Adrenal gland (tissue), 12 donors: ENCODE data around the gene ANKS4B. TPM values are rescaled to one million over a fixed set of nuclear protein-coding genes. Genes with fewer than 3 reads are reported as not detected.

ENCODE experiments used
- DNase-seq, 7 donors: peaks; one replicate each; pipeline ENCODE4 v3.0.0-alpha.2; 2019 to 2020
- H3K27ac ChIP-seq, 5 donors: fragments of 200-600 bp; sonication (generic) in 4 of 5; 1 replicate in 3 of 5; 2 replicates in 2 of 5; pipeline versions ENCODE4 v1.5.1 to v1.8.0; 2016 to 2020; ENCODE audit warnings: mild to moderate bottlenecking in 1 of 5
- H3K27me3 ChIP-seq: fragments of 200-600 bp; 2 replicates; pipeline ENCODE4 v1.8.0; 2021
- H3K36me3 ChIP-seq, 2 donors: fragments of 200-600 bp; replicated peaks in 1 of 2; 1 replicate in 1 of 2; 2 replicates in 1 of 2; pipeline versions ENCODE4 v1.5.1 to v1.8.0; 2018 to 2022
- H3K4me1 ChIP-seq, 2 donors: fragments of 200-600 bp; replicated peaks in 1 of 2; 1 replicate in 1 of 2; 2 replicates in 1 of 2; pipeline versions ENCODE4 v1.5.1 to v1.8.0; 2018 to 2021
- H3K4me3 ChIP-seq, 4 donors: fragments of 200-600 bp; sonication (generic) in 3 of 4; one replicate each; pipeline ENCODE4 v1.5.1; 2016 to 2018
- H3K9me3 ChIP-seq, 3 donors: fragments of 200-600 bp; sonication (generic) in 1 of 3; replicated peaks in 1 of 3; 1 replicate in 2 of 3; 2 replicates in 1 of 3; pipeline versions ENCODE4 v1.5.1 to v1.8.0; 2016 to 2021
- CTCF ChIP-seq, 6 experiments: fragments of 450-650 bp in 4 of 6; fragments of 200-600 bp in 2 of 6; sonication (generic) in 1 of 6; IDR thresholded peaks; 1 replicate in 5 of 6; 2 replicates in 1 of 6; pipeline versions ENCODE4 v1.5.1 to v1.8.0; 2016 to 2021; ENCODE audit warnings: antibody characterized with exemption in 6 of 6, mild to moderate bottlenecking in 2 of 6, moderate library complexity in 1 of 6
- POLR2A ChIP-seq, 2 donors: fragments of 450-650 bp; IDR thresholded peaks; one replicate each; pipeline ENCODE4 v1.6.1; 2017; ENCODE audit warnings: antibody characterized with exemption in 2 of 2, mild to moderate bottlenecking in 2 of 2, moderate library complexity in 1 of 2
- WGBS, 4 donors: extraction: QIAGEN DNeasy Blood & Tissue Kit in 2 of 4; methylation state at CpG; one replicate each; pipeline versions ENCODE4 v1.1.5 to v1.1.7; 2013 to 2017; 5-methylcytosine and 5-hydroxymethylcytosine counted together
- intact Hi-C, 2 donors: fragments of 100-400 bp; cut with DNase I; formaldehyde crosslinking; loops; one replicate each; pipeline versions ENCODE4 v1.14.1 to v1.15.0; 2022 to 2023
- polyA plus RNA-seq, 3 donors: library from polyadenylated mRNA; stranded (reverse); fragments of 200-250 nt in 2 of 3; fragments of 350-450 nt in 1 of 3; fragmentation: Illumina TruSeq in 1 of 3; extraction: RNeasy Lipid Tissue Mini Kit (QIAGEN cat#74804) in 1 of 3; gene quantifications; one replicate each; pipeline ENCODE4 v1.2.3, GENCODE V29; 2013 to 2014
- total RNA-seq, 9 donors: library from RNA; depleted of rRNA in 4 of 9; stranded (reverse); fragments of >200 nt in 4 of 9; fragments of 120-200 nt in 1 of 9; fragmentation: NEBNext Ultra II Directional in 1 of 9; extraction: Animal tissue kit (Norgen Biotek cat#: 25700) in 1 of 9; gene quantifications; one replicate each; pipeline versions ENCODE4 v1.1.0 to v1.2.4, GENCODE V29; 2013 to 2023
- donor health status: healthy with polysubstance abuse.
- donor health status: Bipolar disorder and iron deficiency.
- donor health status: DM: yes; HTN: yes; CAD: no.
- donor health status: DM: no; HTN: no; CAD: no.
- donor health status: DM: no; HTN: no; CAD: no.
- donor health status: DM: yes; HTN: yes; CAD: no.

ANKS4B gene
- total and polyA plus RNA-seq, 12 donors = not detected

GRCh38 chr16:21226749-21227148, 6.8 kb upstream of the ANKS4B start:
- H3K27me3 ChIP-seq = peaks cover 8% of the 10 kb centered on the region
- no peaks in the 10 kb centered on the region for H3K4me1 ChIP-seq
- TF ChIP-seq CTCF (IDR thresholded peaks at IDR 0.05) (no peak), POLR2A (IDR thresholded peaks at IDR 0.05) (no peak)
- H3K27ac ChIP-seq = no peak overlapping the region
- no peak for DNase-seq
- peaks cover 0 to 3% (median 0%) of the 10 kb centered on the region in 3 donors for H3K9me3 ChIP-seq
- intact Hi-C loops = no loop called here
- H3K4me3 ChIP-seq = no peak overlapping the region
- no peaks in the 10 kb centered on the region for H3K36me3 ChIP-seq

- no peak overlapping the region for H3K4me3 ChIP-seq
- peaks cover 0 to 3% (median 0%) of the 10 kb centered on the region in 3 donors for H3K9me3 ChIP-seq
- intact Hi-C loops = no loop called here
- TF ChIP-seq POLR2A (IDR thresholded peaks at IDR 0.05) (no peak), CTCF (IDR thresholded peaks at IDR 0.05) (no peak)
- H3K27ac ChIP-seq = no peak overlapping the region
- H3K27me3 ChIP-seq = peaks cover 8% of the 10 kb centered on the region
- no peaks in the 10 kb centered on the region for H3K36me3 ChIP-seq
- no peaks in the 10 kb centered on the region for H3K4me1 ChIP-seq
- DNase-seq = no peak
These were observed 5.6 kb upstream of the ANKS4B start for GRCh38 chr16:21227866-21228265.

GRCh38 chr16:21228361-21228872, 5.1 kb upstream of the ANKS4B start:
- intact Hi-C loops = no loop called here

GRCh38 chr16:21233045-21233520, 416 bp upstream of the ANKS4B start:
- Histone ChIP-seq H3K9me3 (no peaks in the 10 kb centered on the region), H3K4me1 (no peaks in the 10 kb centered on the region), H3K27ac (no peak overlapping the region), H3K4me3 (no peak overlapping the region), H3K27me3 (no peaks in the 10 kb centered on the region), H3K36me3 (no peaks in the 10 kb centered on the region)
- intact Hi-C loops = no loop called here
- TF ChIP-seq CTCF (IDR thresholded peaks at IDR 0.05) = no peak
- TF ChIP-seq POLR2A (IDR thresholded peaks at IDR 0.05) = no peak
- DNase-seq = no peak
- 83 to 92% (median 84%) methylated on average over 1 of the region's 1 CpG for WGBS, 4 donors

More at GRCh38 chr16:21228361-21228872, 5.1 kb upstream of the ANKS4B start:
- no peak for DNase-seq
- no peak overlapping the region for H3K27ac ChIP-seq
- no peaks in the 10 kb centered on the region for H3K4me1 ChIP-seq
- no peak overlapping the region for H3K4me3 ChIP-seq
- H3K27me3 ChIP-seq = peaks cover 3% of the 10 kb centered on the region
- 42 to 67% (median 51%) methylated on average over 2 of the region's 2 CpGs for WGBS, 4 donors
- peaks cover 0 to 3% (median 0%) of the 10 kb centered on the region in 3 donors for H3K9me3 ChIP-seq
- no peaks in the 10 kb centered on the region for H3K36me3 ChIP-seq
- TF ChIP-seq CTCF (IDR thresholded peaks at IDR 0.05) = no peak
- TF ChIP-seq POLR2A (IDR thresholded peaks at IDR 0.05) = no peak
